ENCODE data around the gene WWOX. TPM values are rescaled to one million over a fixed set of nuclear protein-coding genes. Genes with fewer than 3 reads are reported as not detected.

Gene WWOX
- total and polyA plus RNA-seq, 2 donors (not counting 3 experiments of a cell fraction or from before 2014, with no cell fraction given), result 6.2 to 12.5 TPM

DNA sequence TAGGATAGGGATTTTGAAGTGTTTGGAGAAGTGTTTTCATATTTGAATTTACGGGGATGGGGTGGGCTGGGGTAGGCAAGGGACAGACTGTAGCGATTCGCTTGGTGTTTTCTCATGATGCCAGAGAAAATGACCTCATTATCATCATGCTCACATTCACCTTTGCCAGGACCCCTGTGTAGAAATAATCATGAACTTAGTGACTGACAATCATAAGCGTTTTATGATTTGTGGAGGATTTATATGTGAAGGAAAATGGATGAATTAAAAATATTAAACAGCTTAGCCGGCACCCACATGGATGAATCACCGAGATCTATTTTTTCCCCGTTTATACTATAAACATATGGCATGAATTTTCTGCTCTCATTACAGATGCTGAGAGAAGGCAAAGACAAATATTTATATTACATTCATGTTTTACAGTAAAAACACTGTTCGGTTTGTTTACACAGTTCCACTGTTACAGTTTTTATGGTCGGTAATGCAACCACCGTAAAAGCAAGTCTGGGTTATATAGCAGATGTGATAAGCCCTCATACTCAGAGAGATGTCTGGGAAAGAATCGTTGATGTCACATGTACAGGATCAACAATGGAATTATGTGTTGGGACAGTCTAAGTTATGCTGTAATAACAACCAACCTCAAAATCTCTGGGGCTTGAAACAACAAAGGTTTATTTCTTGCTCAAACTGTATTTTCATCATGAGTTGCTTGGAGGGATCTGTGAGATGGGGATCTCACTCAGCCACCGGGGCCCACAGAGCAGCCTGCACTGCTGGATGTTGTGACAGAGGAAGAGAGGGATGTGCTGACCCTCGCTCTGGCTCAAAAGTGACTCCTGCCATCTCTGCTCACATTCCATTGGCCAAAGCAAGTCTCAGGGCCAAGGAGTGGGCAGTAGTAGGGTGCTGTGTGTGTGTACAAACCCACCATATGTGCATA is 85.1 kb downstream of the WWOX start:
- H3K79me2 ChIP-seq (ENCODE audit: control insufficient read depth, insufficient read depth, low read length), result no peaks in the 10 kb centered on the region
- H3K4me2 ChIP-seq (ENCODE audit: insufficient read depth, low read length), result no peak overlapping the region
- no TSS peak for BruUV-seq (replicated peaks)
- H3K27me3 ChIP-seq (ENCODE audit: control insufficient read depth in 2 of 2, insufficient read depth in 2 of 2, low read length in 2 of 2), result no peaks in the 10 kb centered on the region
- H3K9me1 ChIP-seq (replicated peaks; ENCODE audit: control insufficient read depth, extremely low read depth, insufficient read depth, low read length), result no peaks in the 10 kb centered on the region
- peak; percentile 3 for DNase-seq (ENCODE audit: low read depth, low spot score)
- no peaks in the 10 kb centered on the region for H3K4me1 ChIP-seq (ENCODE audit: control insufficient read depth, extremely low read depth, insufficient read depth, low read length)
- dilution Hi-C loops (cut with MboI; ENCODE audit: extremely low pct_ligation_motif_present, low sequenced_read_pairs), result no loop called here
- intact Hi-C loops (cut with micrococcal nuclease), result no loop called here
- no peaks in the 10 kb centered on the region for H4K20me1 ChIP-seq (replicated peaks; ENCODE audit: control insufficient read depth, extremely low read depth, insufficient read depth, low read length)
- no peak overlapping the region for H3K4me3 ChIP-seq (replicated peaks in 1 of 3; ENCODE audit: insufficient read depth in 1 of 3, low read depth in 1 of 3, low read length in 3 of 3)
- H3K36me3 ChIP-seq (ENCODE audit: control insufficient read depth in 2 of 2, extremely low read depth in 1 of 2, insufficient read depth in 2 of 2, low read length in 2 of 2), result no peaks in the 10 kb centered on the region
- no peak for FAIRE-seq
- no peak overlapping the region for H3K27ac ChIP-seq (ENCODE audit: insufficient read depth, low read depth, low read length)
- no peak overlapping the region for H3K9ac ChIP-seq (replicated peaks; ENCODE audit: extremely low read depth, insufficient read depth, low read length)
- no peak for TF ChIP-seq FOS (IDR thresholded peaks at IDR 0.05; ENCODE audit: borderline replicate concordance, insufficient read depth, low read length)
- TF ChIP-seq POLR2A (IDR thresholded peaks at IDR 0.05; ENCODE audit: low read depth, low read length), result no peak
- TF ChIP-seq, protein P1, sequence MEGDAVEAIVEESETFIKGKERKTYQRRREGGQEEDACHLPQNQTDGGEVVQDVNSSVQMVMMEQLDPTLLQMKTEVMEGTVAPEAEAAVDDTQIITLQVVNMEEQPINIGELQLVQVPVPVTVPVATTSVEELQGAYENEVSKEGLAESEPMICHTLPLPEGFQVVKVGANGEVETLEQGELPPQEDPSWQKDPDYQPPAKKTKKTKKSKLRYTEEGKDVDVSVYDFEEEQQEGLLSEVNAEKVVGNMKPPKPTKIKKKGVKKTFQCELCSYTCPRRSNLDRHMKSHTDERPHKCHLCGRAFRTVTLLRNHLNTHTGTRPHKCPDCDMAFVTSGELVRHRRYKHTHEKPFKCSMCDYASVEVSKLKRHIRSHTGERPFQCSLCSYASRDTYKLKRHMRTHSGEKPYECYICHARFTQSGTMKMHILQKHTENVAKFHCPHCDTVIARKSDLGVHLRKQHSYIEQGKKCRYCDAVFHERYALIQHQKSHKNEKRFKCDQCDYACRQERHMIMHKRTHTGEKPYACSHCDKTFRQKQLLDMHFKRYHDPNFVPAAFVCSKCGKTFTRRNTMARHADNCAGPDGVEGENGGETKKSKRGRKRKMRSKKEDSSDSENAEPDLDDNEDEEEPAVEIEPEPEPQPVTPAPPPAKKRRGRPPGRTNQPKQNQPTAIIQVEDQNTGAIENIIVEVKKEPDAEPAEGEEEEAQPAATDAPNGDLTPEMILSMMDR (IDR thresholded peaks at IDR 0.05; ENCODE audit: extremely low read depth in 1 of 2, insufficient read depth in 1 of 2, low read depth in 1 of 2, low read length in 2 of 2), result no peak
- no peaks in the 10 kb centered on the region for H3K9me3 ChIP-seq (replicated peaks; ENCODE audit: control insufficient read depth, insufficient read depth, low read length)
- POLR2A ChIA-PET, result no interaction called here
- no peak overlapping the region for H2AFZ ChIP-seq (ENCODE audit: low read depth, low read length)
- CTCF ChIA-PET, result no interaction called here

GRCh38 chr16:78189121-78189520 is 89.7 kb downstream of the WWOX start:
- Histone ChIP-seq H3K4me3 (replicated peaks in 1 of 3; ENCODE audit: insufficient read depth in 1 of 3, low read depth in 1 of 3, low read length in 3 of 3) (no peak overlapping the region), H4K20me1 (replicated peaks; ENCODE audit: control insufficient read depth, extremely low read depth, insufficient read depth, low read length) (no peaks in the 10 kb centered on the region), H3K9me3 (replicated peaks; ENCODE audit: control insufficient read depth, insufficient read depth, low read length) (no peaks in the 10 kb centered on the region), H2AFZ (ENCODE audit: low read depth, low read length) (no peak overlapping the region), H3K9me1 (replicated peaks; ENCODE audit: control insufficient read depth, extremely low read depth, insufficient read depth, low read length) (no peaks in the 10 kb centered on the region), H3K36me3 (ENCODE audit: control insufficient read depth in 2 of 2, extremely low read depth in 1 of 2, insufficient read depth in 2 of 2, low read length in 2 of 2) (no peaks in the 10 kb centered on the region), H3K27ac (ENCODE audit: insufficient read depth, low read depth, low read length) (no peak overlapping the region), H3K4me2 (ENCODE audit: insufficient read depth, low read length) (no peak overlapping the region), H3K9ac (replicated peaks; ENCODE audit: extremely low read depth, insufficient read depth, low read length) (no peak overlapping the region), H3K27me3 (ENCODE audit: control insufficient read depth in 2 of 2, insufficient read depth in 2 of 2, low read length in 2 of 2) (no peaks in the 10 kb centered on the region), H3K79me2 (ENCODE audit: control insufficient read depth, insufficient read depth, low read length) (no peaks in the 10 kb centered on the region), H3K4me1 (ENCODE audit: control insufficient read depth, extremely low read depth, insufficient read depth, low read length) (no peaks in the 10 kb centered on the region)
- DNase-seq (ENCODE audit: low read depth, low spot score) (no peak), FAIRE-seq (no peak)
- dilution Hi-C loops (cut with MboI; ENCODE audit: extremely low pct_ligation_motif_present, low sequenced_read_pairs), result no loop called here
- intact Hi-C loops (cut with micrococcal nuclease), result no loop called here
- CTCF ChIA-PET, result no interaction called here
- POLR2A ChIA-PET, result no interaction called here
- TF ChIP-seq, protein P1 (IDR thresholded peaks at IDR 0.05; ENCODE audit: extremely low read depth in 1 of 2, insufficient read depth in 1 of 2, low read depth in 1 of 2, low read length in 2 of 2), result no peak
- TF ChIP-seq MYC (IDR thresholded peaks at IDR 0.05; ENCODE audit: low read depth, low read length) (no peak), JUN (IDR thresholded peaks at IDR 0.05; ENCODE audit: borderline replicate concordance, insufficient read depth, insufficient read length, low read depth) (no peak), GATA2 (IDR thresholded peaks at IDR 0.05; ENCODE audit: insufficient read depth, insufficient read length, low read depth, low read length) (no peak), POLR2A (IDR thresholded peaks at IDR 0.05; ENCODE audit: low read depth, low read length) (no peak), FOS (IDR thresholded peaks at IDR 0.05; ENCODE audit: borderline replicate concordance, insufficient read depth, low read length) (no peak), POLR2AphosphoS5 (IDR thresholded peaks at IDR 0.05; ENCODE audit: insufficient read depth, low read depth, low read length) (no peak), EZH2 (IDR thresholded peaks at IDR 0.05; ENCODE audit: borderline replicate concordance, low read depth, low read length, severe bottlenecking) (no peak)
- TF ChIP-seq, protein P2, sequence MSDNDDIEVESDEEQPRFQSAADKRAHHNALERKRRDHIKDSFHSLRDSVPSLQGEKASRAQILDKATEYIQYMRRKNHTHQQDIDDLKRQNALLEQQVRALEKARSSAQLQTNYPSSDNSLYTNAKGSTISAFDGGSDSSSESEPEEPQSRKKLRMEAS (IDR thresholded peaks at IDR 0.05; ENCODE audit: insufficient read depth, insufficient read length), result no peak
- BruUV-seq (replicated peaks), result no TSS peak
